Trophoblast cell (in vitro differentiated cells and primary cell): Measurements from ENCODE around the gene ACTR3.

Experiments used
- DNase-seq, 2 donors: peaks; one replicate each; pipeline ENCODE4 v3.0.0-alpha.2; 2016
- H2AFZ ChIP-seq: 2 replicates; pipeline ENCODE4 v1.6.1; 2013; ENCODE audit warnings: low read length, moderate library complexity, mild to moderate bottlenecking; ENCODE audit not compliant: insufficient read depth, poor library complexity
- H2AK5ac ChIP-seq: 2 replicates; pipeline ENCODE4 v1.6.1; 2013; ENCODE audit warnings: mild to moderate bottlenecking, low read length
- H2BK120ac ChIP-seq: 2 replicates; pipeline ENCODE4 v1.6.1; 2013; ENCODE audit warnings: low read length, mild to moderate bottlenecking, moderate library complexity; ENCODE audit not compliant: insufficient read depth, poor library complexity
- H2BK12ac ChIP-seq: 2 replicates; pipeline ENCODE4 v1.6.1; 2013; ENCODE audit warnings: mild to moderate bottlenecking, low read length, moderate library complexity
- H2BK5ac ChIP-seq: 2 replicates; pipeline ENCODE4 v1.6.1; 2013; ENCODE audit warnings: low read length, low read depth, moderate library complexity, mild to moderate bottlenecking; ENCODE audit not compliant: poor library complexity
- H3K14ac ChIP-seq: 2 replicates; pipeline ENCODE4 v1.6.1; 2013; ENCODE audit warnings: mild to moderate bottlenecking, low read length
- H3K18ac ChIP-seq: 2 replicates; pipeline ENCODE4 v1.6.1; 2013; ENCODE audit warnings: mild to moderate bottlenecking, low read length
- H3K23ac ChIP-seq: 2 replicates; pipeline ENCODE4 v1.6.1; 2013; ENCODE audit warnings: low read length
- H3K27ac ChIP-seq: 2 replicates; pipeline ENCODE4 v1.5.1; 2013; ENCODE audit warnings: low read depth, mild to moderate bottlenecking, inconsistent platforms, low read length, moderate library complexity
- H3K27me3 ChIP-seq: 2 replicates; pipeline ENCODE4 v1.6.1; 2013; ENCODE audit warnings: inconsistent platforms, mild to moderate bottlenecking, low read length, moderate library complexity; ENCODE audit not compliant: insufficient read depth
- H3K36me3 ChIP-seq, 2 experiments: 1 replicate in 1 of 2; 2 replicates in 1 of 2; pipeline ENCODE4 v1.6.1; 2013; ENCODE audit warnings: low read length in 2 of 2, mild to moderate bottlenecking in 2 of 2, moderate library complexity in 1 of 2; ENCODE audit not compliant: insufficient read depth in 2 of 2, control insufficient read depth in 1 of 2
- H3K4ac ChIP-seq: 2 replicates; pipeline ENCODE4 v1.6.1; 2013; ENCODE audit warnings: low read depth, mild to moderate bottlenecking, low read length, moderate library complexity
- H3K4me1 ChIP-seq, 2 experiments: 1 replicate in 1 of 2; 2 replicates in 1 of 2; pipeline ENCODE4 v1.6.1; 2013; ENCODE audit warnings: low read length in 2 of 2, mild to moderate bottlenecking in 2 of 2, moderate library complexity in 1 of 2; ENCODE audit not compliant: insufficient read depth in 2 of 2, control insufficient read depth in 1 of 2
- H3K4me2 ChIP-seq: 2 replicates; pipeline ENCODE4 v1.6.1; 2013; ENCODE audit warnings: inconsistent platforms, mild to moderate bottlenecking, low read length, moderate library complexity
- H3K4me3 ChIP-seq: 2 replicates; pipeline ENCODE4 v1.5.1; 2013; ENCODE audit warnings: mild to moderate bottlenecking, low read depth, low read length, inconsistent platforms
- H3K79me1 ChIP-seq: one replicate; pipeline ENCODE4 v1.6.1; 2013; ENCODE audit warnings: low read length
- H3K79me2 ChIP-seq: 2 replicates; pipeline ENCODE4 v1.6.1; 2013; ENCODE audit warnings: low read length, mild to moderate bottlenecking; ENCODE audit not compliant: control insufficient read depth, insufficient read depth, poor library complexity
- H3K9ac ChIP-seq: 2 replicates; pipeline ENCODE4 v1.6.1; 2013; ENCODE audit warnings: mild to moderate bottlenecking, low read length
- H3K9me3 ChIP-seq: 2 replicates; pipeline ENCODE4 v1.6.1; 2013; ENCODE audit warnings: low read depth, mild to moderate bottlenecking, control low read depth, inconsistent platforms, low read length; ENCODE audit not compliant: insufficient read depth
- H4K12ac ChIP-seq: 2 replicates; pipeline ENCODE4 v1.6.1; 2013; ENCODE audit warnings: low read depth, mild to moderate bottlenecking, low read length, moderate library complexity
- H4K8ac ChIP-seq: 2 replicates; pipeline ENCODE4 v1.6.1; 2013; ENCODE audit warnings: low read depth, mild to moderate bottlenecking, low read length, moderate library complexity
- H4K91ac ChIP-seq: one replicate; pipeline ENCODE4 v1.6.1; 2013; ENCODE audit warnings: low read depth, mild to moderate bottlenecking, low read length, moderate library complexity
- WGBS: extraction: QIAGEN DNeasy Blood & Tissue Kit; methylation state at CpG from one replicate; pipeline ENCODE4 v1.1.7; 2013; ENCODE audit warnings: missing lambda C conversion rate; ENCODE audit not compliant: insufficient read length, insufficient coverage; ENCODE audit errors: extremely low coverage; 5-methylcytosine and 5-hydroxymethylcytosine counted together

ACTR3 gene

DNA sequence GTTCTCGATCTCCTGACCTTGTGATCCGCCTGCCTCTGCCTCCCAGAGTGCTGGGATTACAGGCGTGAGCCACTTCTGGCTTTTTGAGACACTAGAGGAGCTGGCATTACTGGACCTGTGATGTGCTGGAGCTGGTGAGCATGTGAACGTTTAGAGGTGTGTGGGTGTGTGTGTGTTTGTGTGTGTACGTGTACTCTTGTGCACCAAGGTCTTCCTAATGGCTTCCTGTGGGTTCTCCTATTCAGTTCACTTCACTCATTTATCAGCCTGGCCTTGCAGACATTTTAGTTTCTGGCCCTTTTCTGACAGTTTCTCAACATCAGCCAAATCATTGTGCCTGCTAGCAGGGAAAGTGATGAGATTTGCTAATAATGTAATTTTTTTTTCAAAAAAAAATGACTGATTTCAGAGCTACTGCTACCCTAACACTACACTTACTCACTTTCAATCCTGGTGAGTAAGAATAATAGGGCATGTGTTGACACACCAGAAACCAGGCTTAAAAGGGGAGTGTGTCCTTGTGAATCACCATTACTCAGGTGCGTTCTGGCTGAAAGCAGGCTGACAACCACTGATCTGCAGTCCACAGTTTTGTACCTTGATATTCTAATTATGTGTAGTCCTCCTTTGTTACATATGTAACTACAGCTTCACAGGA, 41.0 kb upstream of the ACTR3 start:
- Histone ChIP-seq H3K4ac (no peak overlapping the region), H3K4me1 (no peaks in the 10 kb centered on the region), H3K23ac (no peak overlapping the region), H2AK5ac (no peak overlapping the region), H2BK5ac (no peak overlapping the region), H3K27ac (no peak overlapping the region), H3K4me3 (no peak overlapping the region), H3K9ac (no peak overlapping the region), H2AFZ (no peak overlapping the region), H4K91ac (no peak overlapping the region), H3K36me3 (no peaks in the 10 kb centered on the region), H3K18ac (no peak overlapping the region), H2BK12ac (no peak overlapping the region), H3K79me1 (no peaks in the 10 kb centered on the region), H3K4me2 (no peak overlapping the region), H3K27me3 (no peaks in the 10 kb centered on the region), H3K79me2 (no peaks in the 10 kb centered on the region), H4K12ac (no peak overlapping the region), H3K9me3 (peaks cover 2% of the 10 kb centered on the region), H4K8ac (no peak overlapping the region), H2BK120ac (no peak overlapping the region), H3K14ac (no peak overlapping the region)
- no peak for DNase-seq
- no CpG with 5 or more reads among the region's 6 CpGs for WGBS

DNA sequence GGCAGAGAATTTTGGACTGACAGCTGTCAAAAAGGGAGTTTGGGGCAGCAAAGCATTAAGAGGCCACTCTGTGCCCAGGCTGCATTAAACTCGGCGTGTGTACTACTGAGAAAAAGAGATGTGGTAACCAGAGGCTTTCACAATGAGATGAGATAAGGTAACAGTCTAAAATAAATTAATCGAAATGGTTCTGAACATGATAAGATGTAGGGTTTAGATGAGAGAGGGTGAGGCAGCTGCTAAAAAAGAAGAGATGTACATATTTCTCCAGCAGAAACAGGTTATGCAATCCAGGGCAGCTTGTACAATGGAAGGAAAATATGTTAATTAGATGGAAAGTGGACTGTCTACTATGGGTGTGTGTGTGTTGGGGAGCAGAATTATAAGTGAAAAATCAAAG, 39.2 kb upstream of the ACTR3 start:
- Histone ChIP-seq H2BK5ac (no peak overlapping the region), H3K27ac (no peak overlapping the region), H3K4me2 (no peak overlapping the region), H3K36me3 (no peaks in the 10 kb centered on the region), H3K4me1 (no peaks in the 10 kb centered on the region), H2BK120ac (no peak overlapping the region), H2AK5ac (no peak overlapping the region), H2BK12ac (no peak overlapping the region), H3K27me3 (no peaks in the 10 kb centered on the region), H2AFZ (no peak overlapping the region), H3K4me3 (no peak overlapping the region), H4K91ac (no peak overlapping the region), H3K9me3 (peaks cover 2% of the 10 kb centered on the region), H3K18ac (no peak overlapping the region), H3K4ac (no peak overlapping the region), H3K9ac (no peak overlapping the region), H3K79me2 (no peaks in the 10 kb centered on the region), H3K79me1 (no peaks in the 10 kb centered on the region), H3K14ac (no peak overlapping the region), H4K8ac (no peak overlapping the region), H3K23ac (no peak overlapping the region), H4K12ac (no peak overlapping the region)
- WGBS, result 100% methylated on average over 1 of the region's 3 CpGs
- DNase-seq, result peak; percentile 17 to 62

- DNase-seq, result no peak
- H3K18ac ChIP-seq, result no peak overlapping the region
- H3K9ac ChIP-seq, result no peak overlapping the region
- no peaks in the 10 kb centered on the region for H3K79me2 ChIP-seq
- no peak overlapping the region for H3K4me3 ChIP-seq
- no CpG with 5 or more reads among the region's 3 CpGs for WGBS
- no peaks in the 10 kb centered on the region for H3K79me1 ChIP-seq
- no peak overlapping the region for H2BK5ac ChIP-seq
- peaks cover 2% of the 10 kb centered on the region for H3K9me3 ChIP-seq
- no peak overlapping the region for H3K14ac ChIP-seq
- H2BK12ac ChIP-seq, result no peak overlapping the region
- no peak overlapping the region for H3K27ac ChIP-seq
- H3K27me3 ChIP-seq, result no peaks in the 10 kb centered on the region
- H2AK5ac ChIP-seq, result no peak overlapping the region
- no peak overlapping the region for H4K91ac ChIP-seq
- H3K4me1 ChIP-seq, result no peaks in the 10 kb centered on the region
- no peak overlapping the region for H2AFZ ChIP-seq
- H3K4me2 ChIP-seq, result no peak overlapping the region
- H3K4ac ChIP-seq, result no peak overlapping the region
- H3K23ac ChIP-seq, result no peak overlapping the region
- no peak overlapping the region for H4K12ac ChIP-seq
- H2BK120ac ChIP-seq, result no peak overlapping the region
- H3K36me3 ChIP-seq, result no peaks in the 10 kb centered on the region
- no peak overlapping the region for H4K8ac ChIP-seq
Observed at GRCh38 chr2:113851640-113852039, 38.2 kb upstream of the ACTR3 start.

DNA sequence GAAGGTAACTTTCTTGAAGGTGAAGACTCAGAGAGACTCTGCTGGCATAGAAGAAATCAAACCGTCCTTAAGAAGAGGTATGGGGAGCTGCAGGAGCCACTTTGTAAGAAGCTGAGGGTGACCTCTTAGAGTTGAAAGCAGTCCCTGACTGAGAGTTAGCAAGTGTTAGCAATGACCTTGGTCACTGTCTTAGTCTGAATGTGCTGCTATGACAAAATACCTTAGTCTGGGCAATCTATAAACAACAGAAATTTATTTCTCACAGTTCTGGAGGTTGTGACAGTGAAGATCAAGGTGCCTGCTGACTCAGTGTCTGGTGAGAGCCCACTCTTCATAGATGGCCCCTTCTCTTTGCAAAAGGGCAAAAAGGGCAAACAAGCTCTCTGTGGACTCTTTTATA, 35.7 kb upstream of the ACTR3 start:
- no peak for DNase-seq
- Histone ChIP-seq H3K18ac (no peak overlapping the region), H3K23ac (no peak overlapping the region), H3K4me1 (no peaks in the 10 kb centered on the region), H2BK12ac (no peak overlapping the region), H3K14ac (no peak overlapping the region), H2BK120ac (no peak overlapping the region), H3K4me3 (no peak overlapping the region), H2AFZ (no peak overlapping the region), H3K27ac (no peak overlapping the region), H3K36me3 (no peaks in the 10 kb centered on the region), H3K27me3 (no peaks in the 10 kb centered on the region), H3K9ac (no peak overlapping the region), H4K8ac (no peak overlapping the region), H2AK5ac (no peak overlapping the region), H3K4me2 (no peak overlapping the region), H4K91ac (no peak overlapping the region), H3K4ac (no peak overlapping the region), H3K79me2 (no peaks in the 10 kb centered on the region), H4K12ac (no peak overlapping the region), H3K79me1 (no peaks in the 10 kb centered on the region), H3K9me3 (no peaks in the 10 kb centered on the region), H2BK5ac (no peak overlapping the region)
- no CpG with 5 or more reads among the region's 1 CpG for WGBS
